ENCODE measurements around the gene PRAMEF1. TPM values are rescaled to one million over a fixed set of nuclear protein-coding genes. Genes with fewer than 3 reads are reported as not detected.
"Not testable (repeated sequence)": the region's sequence is repeated elsewhere in the genome, so short reads cannot be mapped to it uniquely, and the experiment has no call there.

The PRAMEF1 gene
- not detected for total RNA-seq

DNA sequence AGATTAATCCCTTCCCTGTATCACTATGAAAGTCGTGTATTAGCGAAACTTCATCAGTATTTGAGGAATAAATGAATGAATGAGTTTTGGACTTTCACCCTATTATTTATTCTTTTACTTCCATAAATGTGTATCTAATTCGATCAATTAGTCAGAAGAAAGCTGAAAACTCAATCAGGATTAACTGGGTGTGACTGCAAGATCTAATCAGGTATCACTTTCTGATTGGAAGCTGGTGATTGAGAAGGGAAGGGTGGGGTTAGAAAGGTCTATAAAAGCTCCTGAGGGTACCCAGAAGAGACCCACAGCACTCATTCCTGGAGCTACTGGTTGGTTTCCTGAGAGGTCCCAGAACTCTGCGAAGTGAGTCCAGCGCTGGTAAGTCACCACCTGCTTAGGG lies at the start of gene PRAMEF1:
TSS of gene PRAMEF1 (plus strand) at position 301 of the 400 bp plus-strand sequence. CDS start 1,831 bp downstream, outside the sequence.
- TF ChIP-seq, protein P1, sequence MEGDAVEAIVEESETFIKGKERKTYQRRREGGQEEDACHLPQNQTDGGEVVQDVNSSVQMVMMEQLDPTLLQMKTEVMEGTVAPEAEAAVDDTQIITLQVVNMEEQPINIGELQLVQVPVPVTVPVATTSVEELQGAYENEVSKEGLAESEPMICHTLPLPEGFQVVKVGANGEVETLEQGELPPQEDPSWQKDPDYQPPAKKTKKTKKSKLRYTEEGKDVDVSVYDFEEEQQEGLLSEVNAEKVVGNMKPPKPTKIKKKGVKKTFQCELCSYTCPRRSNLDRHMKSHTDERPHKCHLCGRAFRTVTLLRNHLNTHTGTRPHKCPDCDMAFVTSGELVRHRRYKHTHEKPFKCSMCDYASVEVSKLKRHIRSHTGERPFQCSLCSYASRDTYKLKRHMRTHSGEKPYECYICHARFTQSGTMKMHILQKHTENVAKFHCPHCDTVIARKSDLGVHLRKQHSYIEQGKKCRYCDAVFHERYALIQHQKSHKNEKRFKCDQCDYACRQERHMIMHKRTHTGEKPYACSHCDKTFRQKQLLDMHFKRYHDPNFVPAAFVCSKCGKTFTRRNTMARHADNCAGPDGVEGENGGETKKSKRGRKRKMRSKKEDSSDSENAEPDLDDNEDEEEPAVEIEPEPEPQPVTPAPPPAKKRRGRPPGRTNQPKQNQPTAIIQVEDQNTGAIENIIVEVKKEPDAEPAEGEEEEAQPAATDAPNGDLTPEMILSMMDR (IDR thresholded peaks at IDR 0.05; ENCODE audit: low read depth), result not testable (repeated sequence)

DNA sequence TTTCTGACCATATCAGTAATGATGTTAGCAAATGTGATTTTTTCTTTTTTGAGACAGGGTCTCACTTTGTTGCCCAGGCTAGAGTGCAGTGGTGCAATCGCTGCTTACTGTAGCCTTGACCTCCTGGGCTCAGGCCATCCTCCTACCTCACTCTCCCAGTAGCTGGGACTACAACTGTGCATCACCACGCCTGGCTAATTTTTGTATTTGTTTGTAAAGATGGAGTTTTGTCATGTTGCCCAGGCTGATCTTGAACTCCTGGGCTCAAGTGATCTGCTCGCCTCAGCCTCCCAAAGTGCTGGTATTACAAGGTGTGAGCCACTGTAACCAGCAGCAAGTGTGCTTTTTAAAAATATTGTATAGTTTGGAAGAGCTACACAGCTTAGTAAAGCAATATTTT lies 49.3 kb upstream of the PRAMEF1 start:
- TF ChIP-seq, protein P1 (IDR thresholded peaks at IDR 0.05; ENCODE audit: low read depth), result no peak

- TF ChIP-seq, protein P1 (IDR thresholded peaks at IDR 0.05; ENCODE audit: low read depth), result no peak
These were observed 45.8 kb upstream of the PRAMEF1 start for GRCh38 chr1:12745126-12745991.

DNA sequence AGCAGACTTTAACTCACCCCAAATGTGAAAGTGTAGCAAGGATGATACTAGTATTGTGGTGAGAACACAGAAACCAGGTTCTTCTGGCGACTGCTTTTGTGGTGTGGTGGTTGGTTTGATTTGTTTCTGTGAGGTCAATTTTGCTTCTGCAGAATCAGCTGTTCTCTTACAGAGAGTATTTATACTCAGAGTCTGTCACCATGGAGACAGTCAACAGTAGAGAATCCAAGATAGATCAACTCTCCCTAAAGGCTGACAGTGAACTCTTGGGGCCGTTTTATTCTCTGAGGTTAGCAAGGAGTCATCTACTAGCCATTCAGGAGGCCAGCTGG lies 45.2 kb upstream of the PRAMEF1 start, which contains the start of gene CFAP107:
TSS of gene CFAP107 (plus strand) at position 209 of the 332 bp plus-strand sequence. CDS start 231 bp downstream, outside the sequence.
- TF ChIP-seq, protein P1 (IDR thresholded peaks at IDR 0.05; ENCODE audit: low read depth), result no peak

- TF ChIP-seq, protein P1 (IDR thresholded peaks at IDR 0.05; ENCODE audit: low read depth), result no peak
These were observed 42.3 kb upstream of the PRAMEF1 start for GRCh38 chr1:12748778-12749355.

GRCh38 chr1:12754738-12755137 lies 36.5 kb upstream of the PRAMEF1 start:
- TF ChIP-seq, protein P1 (IDR thresholded peaks at IDR 0.05; ENCODE audit: low read depth), result no peak

DNA sequence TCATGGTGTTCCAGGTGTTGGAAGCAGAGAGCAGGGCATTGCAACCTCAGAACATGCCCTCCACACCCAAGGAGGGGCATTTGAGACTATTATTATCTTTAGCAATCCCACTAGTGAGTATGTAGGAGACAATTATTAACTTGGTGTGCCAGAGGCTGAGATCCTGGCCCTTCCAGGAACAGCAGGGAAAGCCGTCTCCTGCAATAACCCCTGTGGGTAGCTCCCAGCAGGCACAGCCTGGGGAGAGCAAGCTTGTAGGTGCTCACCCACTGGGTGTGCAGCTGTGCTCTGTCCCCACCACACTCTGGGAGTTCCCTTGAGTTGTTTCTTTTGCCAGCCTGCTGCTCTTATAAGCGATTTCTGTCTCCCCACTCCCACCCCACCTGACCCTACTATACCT lies 34.9 kb upstream of the PRAMEF1 start:
- TF ChIP-seq, protein P1 (IDR thresholded peaks at IDR 0.05; ENCODE audit: low read depth), result no peak
